HG02759 (cell line): ENCODE data around the gene MRE11.
"Not testable (repeated sequence)": the region's sequence is repeated elsewhere in the genome, so short reads cannot be mapped to it uniquely, and the experiment has no call there.

Experiments
- ATAC-seq: cut with Tn5 transposase; IDR thresholded peaks from one replicate; pipeline ENCODE4 v1.9.1; 2021; ENCODE audit warnings: mild to moderate bottlenecking, moderate library complexity; ENCODE audit not compliant: unreplicated experiment

MRE11 gene

GRCh38 chr11:94433049-94433448 is 60.6 kb downstream of the MRE11 start:
- ATAC-seq, result no peak

- no peak for ATAC-seq
Observed at GRCh38 chr11:94424662-94425061, 69.0 kb downstream of the MRE11 start.

DNA sequence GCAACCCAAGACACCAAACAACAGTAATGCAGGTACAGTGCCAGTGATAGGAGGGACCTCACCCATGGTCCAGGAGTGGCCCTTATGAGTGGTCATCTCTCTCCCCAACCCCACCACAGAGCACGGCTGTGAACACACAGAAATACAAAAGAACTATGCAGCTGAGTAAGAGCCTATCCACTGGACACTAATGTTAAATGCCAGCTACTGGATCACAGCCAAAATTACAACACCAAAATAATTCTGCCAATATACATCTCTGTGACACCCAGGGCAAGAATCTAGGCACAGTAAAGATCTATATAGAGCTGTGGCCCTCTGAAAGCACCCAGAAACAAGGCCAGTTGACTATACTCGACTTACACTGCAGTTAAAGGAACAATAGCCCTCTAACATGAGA is 69.6 kb downstream of the MRE11 start:
- ATAC-seq, result no peak

GRCh38 chr11:94423507-94423906 is 70.1 kb downstream of the MRE11 start:
- no peak for ATAC-seq

DNA sequence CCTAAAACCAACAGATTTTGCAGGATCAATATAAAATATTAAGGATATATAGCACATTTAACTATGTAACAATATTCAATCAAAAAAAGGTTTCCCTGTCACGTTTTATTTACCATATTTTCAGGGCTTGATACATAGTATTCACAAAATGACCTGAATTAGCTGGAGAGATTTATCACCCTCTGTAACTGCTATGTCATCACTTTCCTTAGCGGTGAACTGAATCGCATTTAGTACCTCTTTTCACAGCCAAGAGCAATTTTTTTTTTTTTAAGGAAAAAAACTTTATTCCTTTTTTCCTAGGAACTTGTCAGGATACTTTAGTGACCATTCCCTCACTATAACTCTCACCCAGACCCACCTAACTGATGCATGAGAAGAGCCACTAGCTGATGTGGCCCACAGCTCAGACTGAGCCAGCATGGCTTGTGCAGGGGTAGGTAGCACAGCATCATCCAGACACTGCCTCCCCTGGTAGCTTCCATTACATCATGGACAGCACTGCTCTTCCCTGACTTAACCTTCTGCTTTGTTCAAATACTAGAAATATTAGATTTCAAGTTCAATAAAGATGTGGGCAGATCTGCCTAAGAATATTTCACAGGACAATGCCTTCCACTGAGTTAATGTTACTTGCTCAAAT is 75.4 kb downstream of the MRE11 start:
- no peak for ATAC-seq

DNA sequence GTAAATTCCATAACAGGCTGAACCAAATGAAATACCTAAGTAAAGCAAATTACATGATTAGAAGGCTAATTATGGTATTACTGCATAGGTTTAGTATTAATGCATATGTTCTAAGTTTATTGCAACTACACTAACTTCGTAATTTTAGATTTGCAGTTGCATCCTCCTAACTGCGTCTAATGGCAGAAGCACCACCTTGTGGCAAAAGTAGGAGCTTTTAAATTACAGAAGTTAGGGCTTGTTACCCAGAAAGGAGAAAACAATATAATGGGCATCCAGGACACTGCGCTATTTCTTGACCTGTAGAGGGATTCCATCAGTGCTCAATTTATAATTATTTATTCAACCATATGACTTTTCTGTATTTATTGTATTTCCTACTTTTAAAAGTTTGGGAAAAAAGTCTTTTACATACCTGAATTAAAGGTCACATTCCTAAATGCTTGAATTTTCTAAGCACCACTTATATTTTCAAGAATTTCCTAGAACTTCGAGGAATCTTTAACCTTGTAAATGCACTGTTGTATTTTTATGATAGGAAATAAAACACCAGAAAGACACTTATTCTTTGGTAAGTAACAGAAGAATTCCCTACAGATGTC is 76.2 kb downstream of the MRE11 start:
- no peak for ATAC-seq

DNA sequence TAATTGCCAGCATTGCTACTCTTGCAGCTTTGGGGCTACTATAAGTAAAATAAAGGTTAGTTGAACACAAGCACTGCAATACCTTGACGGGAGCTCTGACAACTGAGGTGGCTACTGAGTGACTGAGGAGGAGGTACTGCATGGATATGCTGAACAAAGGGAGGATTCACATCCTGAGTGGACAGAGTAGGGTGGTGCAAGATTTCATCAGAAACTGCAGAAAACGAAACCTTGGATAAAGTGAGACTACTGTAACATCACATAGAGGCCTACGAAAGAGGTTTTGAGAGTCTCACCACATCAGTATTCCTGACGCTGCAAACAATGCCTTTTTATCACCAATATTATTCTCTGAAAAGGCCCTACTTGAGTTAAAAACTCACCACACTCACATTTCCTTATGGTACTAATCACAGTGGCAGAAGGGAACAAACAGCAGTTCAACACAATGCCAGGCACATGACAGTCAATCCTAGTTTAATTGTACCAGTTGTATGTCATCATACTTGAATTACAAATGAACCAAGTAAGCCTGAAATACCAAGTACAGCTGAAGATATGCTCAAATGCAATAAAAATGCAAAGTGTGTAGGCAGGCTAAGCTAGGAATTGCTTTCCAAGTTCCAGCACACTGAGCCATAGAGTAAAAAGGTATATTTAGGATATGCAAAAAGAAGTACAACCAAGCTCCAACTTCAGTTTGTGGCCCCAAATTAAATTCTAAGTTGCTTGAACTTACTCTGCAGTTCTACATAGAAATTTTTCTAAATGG is 88.4 kb downstream of the MRE11 start:
- no peak for ATAC-seq

GRCh38 chr11:94402355-94402754 is 91.3 kb downstream of the MRE11 start:
- no peak for ATAC-seq

GRCh38 chr11:94401773-94402265 is 91.8 kb downstream of the MRE11 start:
- no peak for ATAC-seq

- ATAC-seq, result no peak
Observed at GRCh38 chr11:94400839-94401772, 92.5 kb downstream of the MRE11 start, which contains the start of gene GPR83. GPR83 (minus strand) TSS chr11:94401419; CDS start chr11:94401247, 172 bp downstream.

DNA sequence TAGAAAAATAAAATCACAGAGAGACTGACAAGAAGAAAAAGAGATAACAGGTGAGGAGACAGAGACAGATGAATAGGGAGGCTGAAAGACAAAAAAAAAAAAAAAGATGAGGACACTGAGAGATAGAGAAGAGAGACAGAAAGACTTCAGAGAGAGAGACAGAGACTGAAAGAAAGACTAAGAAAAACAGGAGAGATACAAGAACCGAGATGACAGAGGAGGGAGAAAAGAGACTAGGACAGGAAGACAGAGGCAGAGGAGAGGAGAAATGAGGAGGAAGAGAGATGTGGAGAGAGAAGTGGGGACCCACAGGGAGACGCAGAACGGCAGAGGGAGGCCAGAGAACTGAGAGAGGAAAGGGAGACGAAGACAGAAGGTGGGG is 93.2 kb downstream of the MRE11 start:
- ATAC-seq, result no peak

DNA sequence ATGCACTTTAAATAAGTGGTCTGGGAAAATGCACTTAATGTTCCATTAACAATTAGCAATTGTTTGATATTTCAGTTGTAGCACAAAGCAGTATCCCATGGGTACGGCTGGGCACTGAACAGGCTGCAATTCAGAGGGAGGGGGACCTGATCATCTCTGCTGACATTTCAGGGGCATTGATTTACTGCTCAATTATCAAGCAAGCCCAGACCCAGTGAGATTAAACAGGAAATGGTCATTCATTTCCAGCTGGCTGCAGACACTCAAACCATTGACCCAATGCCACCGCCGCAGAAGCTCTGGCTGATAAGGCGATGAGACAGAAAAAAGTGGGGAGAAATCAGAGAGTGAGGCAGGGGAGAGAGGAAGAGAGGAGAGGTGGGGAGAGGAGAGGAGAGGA is 93.6 kb downstream of the MRE11 start:
- ATAC-seq, result no peak

GRCh38 chr11:94398101-94398500 is 95.5 kb downstream of the MRE11 start:
- ATAC-seq, result no peak

- no peak for ATAC-seq
Observed at GRCh38 chr11:94396282-94396681, 97.4 kb downstream of the MRE11 start.

DNA sequence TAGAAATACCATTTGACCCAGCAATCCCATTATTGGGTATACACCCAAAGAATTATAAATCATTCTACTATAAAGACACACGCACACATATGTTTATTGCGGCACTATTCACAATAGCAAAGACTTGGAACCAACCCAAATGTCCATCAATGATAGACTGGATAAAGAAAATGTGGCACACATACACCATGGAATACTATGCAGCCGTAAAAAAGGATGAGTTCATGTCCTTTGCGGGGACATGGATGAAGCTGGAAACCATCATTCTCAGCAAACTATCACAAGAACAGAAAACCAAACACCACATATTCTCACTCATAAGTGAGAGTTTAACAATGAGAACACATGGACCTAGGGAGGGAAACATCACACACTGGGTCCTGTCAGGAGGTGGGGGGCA is 101.7 kb downstream of the MRE11 start:
- not testable (repeated sequence) for ATAC-seq

- no peak for ATAC-seq
Observed at GRCh38 chr11:94379613-94380012, 114.0 kb downstream of the MRE11 start.

DNA sequence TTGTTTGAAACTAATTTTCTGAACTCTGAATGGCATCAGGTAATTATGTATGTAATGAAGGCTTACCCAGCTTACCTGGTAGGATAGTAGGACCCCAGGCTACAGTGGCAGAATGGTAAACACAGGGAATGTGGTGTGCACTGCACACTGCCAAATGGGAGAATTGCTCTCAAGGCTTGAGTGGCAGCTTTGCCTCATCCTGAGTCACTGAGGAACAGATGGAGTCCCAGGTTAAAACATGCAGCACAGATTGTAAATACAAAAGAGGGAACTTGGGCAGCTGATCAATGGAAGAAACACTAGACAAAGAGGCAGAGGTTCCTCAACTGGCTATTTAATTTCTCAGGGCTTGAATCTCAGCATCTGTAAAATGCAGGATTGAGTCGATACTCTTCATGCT is 116.8 kb downstream of the MRE11 start:
- no peak for ATAC-seq

GRCh38 chr11:94370576-94370975 is 123.1 kb downstream of the MRE11 start:
- ATAC-seq, result not testable (repeated sequence)
